Measurements from ENCODE around the gene RTL10.

The RTL10 gene

GRCh38 chr22:19819911-19820879, 34.5 kb downstream of the RTL10 start:
- H3K79me2 ChIP-seq (ENCODE audit: insufficient read depth, low read length), result no peaks in the 10 kb centered on the region
- no peaks in the 10 kb centered on the region for H3K27me3 ChIP-seq (ENCODE audit: low read length)
- no peaks in the 10 kb centered on the region for H3K9me3 ChIP-seq (ENCODE audit: insufficient read depth, low read length)
- H4K20me1 ChIP-seq (ENCODE audit: low read depth, low read length), result no peaks in the 10 kb centered on the region
- TF ChIP-seq CTCF (IDR thresholded peaks at IDR 0.05; ENCODE audit: insufficient read depth, low read length, poor library complexity, severe bottlenecking) (no peak), EZH2phosphoT487 (conservative IDR thresholded peaks at IDR 0.05; ENCODE audit: low read length) (no peak)
- no peak overlapping the region for H3K27ac ChIP-seq (ENCODE audit: low read depth, low read length)
- no peak overlapping the region for H3K9ac ChIP-seq (ENCODE audit: low read length)
- no peaks in the 10 kb centered on the region for H3K9me2 ChIP-seq (replicated peaks; ENCODE audit: insufficient read depth, low read length)
- H3K4me3 ChIP-seq (ENCODE audit: insufficient read depth, low read length, poor library complexity, severe bottlenecking), result no peak overlapping the region
- no peak overlapping the region for H3K4me2 ChIP-seq (ENCODE audit: low read depth, low read length, poor library complexity, severe bottlenecking)
- no peaks in the 10 kb centered on the region for H3K36me3 ChIP-seq (ENCODE audit: low read length)
- no peaks in the 10 kb centered on the region for H3F3A ChIP-seq (ENCODE audit: insufficient read depth)
- no peak overlapping the region for H2AFZ ChIP-seq (ENCODE audit: low read depth, low read length, severe bottlenecking)

GRCh38 chr22:19819208-19819910, 35.3 kb downstream of the RTL10 start:
- no peaks in the 10 kb centered on the region for H4K20me1 ChIP-seq (ENCODE audit: low read depth, low read length)
- no peaks in the 10 kb centered on the region for H3K9me2 ChIP-seq (replicated peaks; ENCODE audit: insufficient read depth, low read length)
- TF ChIP-seq EZH2phosphoT487 (conservative IDR thresholded peaks at IDR 0.05; ENCODE audit: low read length) (no peak), CTCF (IDR thresholded peaks at IDR 0.05; ENCODE audit: insufficient read depth, low read length, poor library complexity, severe bottlenecking) (no peak)
- no peak overlapping the region for H3K27ac ChIP-seq (ENCODE audit: low read depth, low read length)
- H3F3A ChIP-seq (ENCODE audit: insufficient read depth), result no peaks in the 10 kb centered on the region
- no peaks in the 10 kb centered on the region for H3K36me3 ChIP-seq (ENCODE audit: low read length)
- no peak overlapping the region for H3K4me3 ChIP-seq (ENCODE audit: insufficient read depth, low read length, poor library complexity, severe bottlenecking)
- no peak overlapping the region for H2AFZ ChIP-seq (ENCODE audit: low read depth, low read length, severe bottlenecking)
- no peak overlapping the region for H3K4me2 ChIP-seq (ENCODE audit: low read depth, low read length, poor library complexity, severe bottlenecking)
- H3K79me2 ChIP-seq (ENCODE audit: insufficient read depth, low read length), result no peaks in the 10 kb centered on the region
- H3K27me3 ChIP-seq (ENCODE audit: low read length), result no peaks in the 10 kb centered on the region
- H3K9me3 ChIP-seq (ENCODE audit: insufficient read depth, low read length), result no peaks in the 10 kb centered on the region
- H3K9ac ChIP-seq (ENCODE audit: low read length), result no peak overlapping the region

- Histone ChIP-seq H3F3A (ENCODE audit: insufficient read depth) (no peaks in the 10 kb centered on the region), H3K4me3 (ENCODE audit: insufficient read depth, low read length, poor library complexity, severe bottlenecking) (no peak overlapping the region), H3K36me3 (ENCODE audit: low read length) (no peaks in the 10 kb centered on the region), H2AFZ (ENCODE audit: low read depth, low read length, severe bottlenecking) (no peak overlapping the region), H3K27ac (ENCODE audit: low read depth, low read length) (no peak overlapping the region), H4K20me1 (ENCODE audit: low read depth, low read length) (no peaks in the 10 kb centered on the region), H3K9me3 (ENCODE audit: insufficient read depth, low read length) (no peaks in the 10 kb centered on the region), H3K9me2 (replicated peaks; ENCODE audit: insufficient read depth, low read length) (no peaks in the 10 kb centered on the region), H3K27me3 (ENCODE audit: low read length) (no peaks in the 10 kb centered on the region), H3K79me2 (ENCODE audit: insufficient read depth, low read length) (no peaks in the 10 kb centered on the region), H3K9ac (ENCODE audit: low read length) (no peak overlapping the region), H3K4me2 (ENCODE audit: low read depth, low read length, poor library complexity, severe bottlenecking) (no peak overlapping the region)
- TF ChIP-seq EZH2phosphoT487 (conservative IDR thresholded peaks at IDR 0.05; ENCODE audit: low read length) (no peak), CTCF (IDR thresholded peaks at IDR 0.05; ENCODE audit: insufficient read depth, low read length, poor library complexity, severe bottlenecking) (no peak)
Observed at GRCh38 chr22:19818324-19819207, 36.1 kb downstream of the RTL10 start.
